Measurements from ENCODE around the gene ZFP1.

DNA sequence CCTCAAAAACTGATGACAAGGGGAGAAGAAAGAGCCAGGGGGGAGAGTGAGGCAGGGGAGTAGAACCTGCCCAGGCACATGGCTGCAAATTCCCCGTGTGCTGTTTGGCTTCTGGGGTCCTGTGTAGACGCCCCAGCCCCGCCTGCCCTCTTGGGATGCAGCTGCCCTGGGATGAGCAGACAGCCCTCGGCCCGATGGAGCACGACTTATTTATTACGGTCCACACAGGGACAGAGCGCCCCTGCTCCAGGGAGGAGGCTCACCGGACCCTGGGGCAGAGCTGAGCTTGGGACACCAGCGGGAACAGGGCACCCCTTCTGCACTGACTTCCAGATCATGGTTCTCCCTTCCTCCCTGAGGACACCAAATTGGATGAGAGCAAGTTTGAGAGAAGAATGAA, 40.8 kb upstream of the ZFP1 start:
- TF ChIP-seq POLR2A (IDR thresholded peaks at IDR 0.05) (no peak), POLR2AphosphoS5 (IDR thresholded peaks at IDR 0.05) (no peak)
- TF ChIP-seq, protein P1, sequence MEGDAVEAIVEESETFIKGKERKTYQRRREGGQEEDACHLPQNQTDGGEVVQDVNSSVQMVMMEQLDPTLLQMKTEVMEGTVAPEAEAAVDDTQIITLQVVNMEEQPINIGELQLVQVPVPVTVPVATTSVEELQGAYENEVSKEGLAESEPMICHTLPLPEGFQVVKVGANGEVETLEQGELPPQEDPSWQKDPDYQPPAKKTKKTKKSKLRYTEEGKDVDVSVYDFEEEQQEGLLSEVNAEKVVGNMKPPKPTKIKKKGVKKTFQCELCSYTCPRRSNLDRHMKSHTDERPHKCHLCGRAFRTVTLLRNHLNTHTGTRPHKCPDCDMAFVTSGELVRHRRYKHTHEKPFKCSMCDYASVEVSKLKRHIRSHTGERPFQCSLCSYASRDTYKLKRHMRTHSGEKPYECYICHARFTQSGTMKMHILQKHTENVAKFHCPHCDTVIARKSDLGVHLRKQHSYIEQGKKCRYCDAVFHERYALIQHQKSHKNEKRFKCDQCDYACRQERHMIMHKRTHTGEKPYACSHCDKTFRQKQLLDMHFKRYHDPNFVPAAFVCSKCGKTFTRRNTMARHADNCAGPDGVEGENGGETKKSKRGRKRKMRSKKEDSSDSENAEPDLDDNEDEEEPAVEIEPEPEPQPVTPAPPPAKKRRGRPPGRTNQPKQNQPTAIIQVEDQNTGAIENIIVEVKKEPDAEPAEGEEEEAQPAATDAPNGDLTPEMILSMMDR (IDR thresholded peaks at IDR 0.05), result no peak

Data from breast epithelium (tissue), 3 donors.